Measurements from ENCODE around the gene BTBD9. TPM values are rescaled to one million over a fixed set of nuclear protein-coding genes. Genes with fewer than 3 reads are reported as not detected.

BTBD9 gene
- total and polyA plus RNA-seq, 9 of the 15 experiments (the other 6 are each of a cell fraction or from before 2014, with no cell fraction given), result 0.08 to 1.6 (median 0.58) TPM

DNA sequence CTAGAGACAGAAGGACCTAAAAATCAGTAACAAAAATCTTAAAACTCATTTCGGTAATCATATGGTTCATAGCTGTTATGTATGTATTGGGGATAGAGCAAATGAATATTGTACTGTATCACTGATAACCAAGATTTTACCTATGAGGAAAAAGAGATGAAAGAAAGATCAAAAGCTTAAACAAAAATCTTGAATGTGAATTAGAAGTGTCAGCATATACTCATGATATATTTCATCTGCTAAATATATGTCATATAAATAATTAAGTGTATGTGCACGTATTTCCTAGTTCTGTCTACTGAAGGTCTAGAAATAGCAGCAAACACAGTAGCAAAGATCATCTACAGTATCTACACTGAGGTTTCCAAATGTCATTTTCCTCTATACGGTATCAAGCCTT, 299.8 kb downstream of the BTBD9 start:
- no peaks in the 10 kb centered on the region for H3K36me3 ChIP-seq (ENCODE audit: control insufficient read depth, insufficient read depth, low read length)
- H3K4me3 ChIP-seq, result no peak overlapping the region
- CTCF ChIA-PET (ENCODE audit: low intra/inter-chr PET ratio), result no interaction called here
- H4K20me1 ChIP-seq (replicated peaks; ENCODE audit: control insufficient read depth, insufficient read depth, low read length), result no peaks in the 10 kb centered on the region
- 1% methylated on average over 3 of the region's 3 CpGs for WGBS (ENCODE audit: insufficient coverage, low coverage, missing lambda C conversion rate)
- no peaks in the 10 kb centered on the region; a peak in 2 of 5 replicates for H3K27me3 ChIP-seq (ENCODE audit: control insufficient read depth in 2 of 2, insufficient read depth in 2 of 2, low read length in 2 of 2)
- H3K79me2 ChIP-seq (ENCODE audit: control insufficient read depth, insufficient read depth, low read length), result no peaks in the 10 kb centered on the region
- FAIRE-seq (no peak), DNase-seq (ENCODE audit: extremely low read depth in 1 of 4, low spot score in 3 of 4) (no peak), ATAC-seq (no peak)
- POLR2A ChIA-PET, result no interaction called here
- in situ Hi-C loops (cut with MboI) (no loop called here), intact Hi-C loops (cut with micrococcal nuclease) (no loop called here)
- no TSS peak for BruUV-seq (replicated peaks)
- no peak overlapping the region for H2AFZ ChIP-seq (ENCODE audit: low read depth, low read length)
- TF ChIP-seq KHSRP (IDR thresholded peaks at IDR 0.05), result no peak
- peak; percentile 73 for TF ChIP-seq ZNF316 (IDR thresholded peaks at IDR 0.05)
- H3K9me1 ChIP-seq (ENCODE audit: control insufficient read depth, insufficient read depth, low read length), result no peaks in the 10 kb centered on the region
- H3K4me1 ChIP-seq (replicated peaks in 1 of 2; ENCODE audit: control insufficient read depth in 2 of 2, insufficient read depth in 2 of 2, low read length in 2 of 2), result no peaks in the 10 kb centered on the region
- H3K27ac ChIP-seq (ENCODE audit: extremely low read depth, low read depth, low read length), result no peak overlapping the region
- no peak overlapping the region for H3K4me2 ChIP-seq (ENCODE audit: insufficient read depth, low read length)
- no peak overlapping the region for H3K9ac ChIP-seq (ENCODE audit: insufficient read depth in 1 of 2, low read depth in 2 of 2, low read length in 2 of 2)
- no peaks in the 10 kb centered on the region for H3K9me3 ChIP-seq (replicated peaks; ENCODE audit: control insufficient read depth, insufficient read depth, low read depth, low read length)

DNA sequence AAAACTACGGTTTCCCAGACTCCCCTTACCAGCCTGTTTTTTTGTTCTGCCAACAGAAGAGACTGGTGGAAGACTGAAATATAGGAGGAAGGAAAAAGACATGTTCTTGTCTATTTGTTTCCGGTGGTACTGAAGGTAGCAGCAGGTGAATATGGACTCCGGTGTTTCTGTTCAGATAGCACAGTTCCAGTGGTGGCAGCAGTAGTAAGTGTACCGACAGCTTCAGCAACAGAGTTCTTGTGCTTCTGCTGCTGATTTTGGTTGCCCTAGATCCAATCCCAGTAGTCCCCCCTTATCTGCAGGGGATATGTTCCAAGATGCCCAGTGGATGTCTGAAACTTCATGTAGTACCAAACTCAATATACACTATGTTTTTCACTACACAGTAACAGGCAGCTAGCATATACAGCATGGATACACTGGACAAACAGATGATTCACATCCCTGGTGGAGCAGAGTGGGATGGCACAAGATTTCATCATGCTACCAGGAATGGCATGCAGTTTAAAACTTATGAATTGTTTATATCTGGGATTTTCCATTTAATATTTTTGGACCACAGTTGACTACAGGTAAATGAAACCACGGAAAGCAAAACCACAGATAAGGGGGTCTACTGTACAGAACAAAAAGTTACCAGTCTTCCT, 301.8 kb downstream of the BTBD9 start:
- no peaks in the 10 kb centered on the region for H3K9me1 ChIP-seq (ENCODE audit: control insufficient read depth, insufficient read depth, low read length)
- no peak overlapping the region for H2AFZ ChIP-seq (ENCODE audit: low read depth, low read length)
- FAIRE-seq (no peak), DNase-seq (ENCODE audit: extremely low read depth in 1 of 4, low spot score in 3 of 4) (no peak), ATAC-seq (peak; percentile 57; the same call in 2 of the 3 replicates)
- ChIA-PET POLR2A (interaction anchor here (0.7 kb wide), 1 partner anchor 509 kb away, joined by 3 read pairs; no protein-coding TSS in a partner anchor), CTCF (ENCODE audit: low intra/inter-chr PET ratio) (no interaction called here)
- no peak overlapping the region for H3K9ac ChIP-seq (ENCODE audit: insufficient read depth in 1 of 2, low read depth in 2 of 2, low read length in 2 of 2)
- in situ Hi-C loops (cut with MboI), result no loop called here
- no TSS peak for BruUV-seq (replicated peaks)
- no peak overlapping the region for H3K27ac ChIP-seq (ENCODE audit: extremely low read depth, low read depth, low read length)
- no peaks in the 10 kb centered on the region for H3K4me1 ChIP-seq (replicated peaks in 1 of 2; ENCODE audit: control insufficient read depth in 2 of 2, insufficient read depth in 2 of 2, low read length in 2 of 2)
- no peaks in the 10 kb centered on the region; a peak in 2 of 5 replicates for H3K27me3 ChIP-seq (ENCODE audit: control insufficient read depth in 2 of 2, insufficient read depth in 2 of 2, low read length in 2 of 2)
- no peaks in the 10 kb centered on the region for H3K79me2 ChIP-seq (ENCODE audit: control insufficient read depth, insufficient read depth, low read length)
- WGBS (ENCODE audit: insufficient coverage, low coverage, missing lambda C conversion rate), result 2% methylated on average over 5 of the region's 5 CpGs
- H3K9me3 ChIP-seq (replicated peaks; ENCODE audit: control insufficient read depth, insufficient read depth, low read depth, low read length), result no peaks in the 10 kb centered on the region
- intact Hi-C loops (cut with micrococcal nuclease), result no loop called here
- no peak overlapping the region for H3K4me2 ChIP-seq (ENCODE audit: insufficient read depth, low read length)
- no peak overlapping the region for H3K4me3 ChIP-seq
- H3K36me3 ChIP-seq (ENCODE audit: control insufficient read depth, insufficient read depth, low read length), result no peaks in the 10 kb centered on the region
- no peaks in the 10 kb centered on the region for H4K20me1 ChIP-seq (replicated peaks; ENCODE audit: control insufficient read depth, insufficient read depth, low read length)
- TF ChIP-seq MYNN (IDR thresholded peaks at IDR 0.05), result no peak
- no peak for TF ChIP-seq MYNN (CRISPR knock-in tag; IDR thresholded peaks at IDR 0.05)
- no peak for TF ChIP-seq CHD2 (IDR thresholded peaks at IDR 0.05; ENCODE audit: low read depth, low read length)
- no peak for TF ChIP-seq RAD21 (CRISPR knock-in tag; conservative IDR thresholded peaks at IDR 0.05 in 1 of 2, IDR thresholded peaks at IDR 0.05 in 1 of 2)
- TF ChIP-seq, protein P1, sequence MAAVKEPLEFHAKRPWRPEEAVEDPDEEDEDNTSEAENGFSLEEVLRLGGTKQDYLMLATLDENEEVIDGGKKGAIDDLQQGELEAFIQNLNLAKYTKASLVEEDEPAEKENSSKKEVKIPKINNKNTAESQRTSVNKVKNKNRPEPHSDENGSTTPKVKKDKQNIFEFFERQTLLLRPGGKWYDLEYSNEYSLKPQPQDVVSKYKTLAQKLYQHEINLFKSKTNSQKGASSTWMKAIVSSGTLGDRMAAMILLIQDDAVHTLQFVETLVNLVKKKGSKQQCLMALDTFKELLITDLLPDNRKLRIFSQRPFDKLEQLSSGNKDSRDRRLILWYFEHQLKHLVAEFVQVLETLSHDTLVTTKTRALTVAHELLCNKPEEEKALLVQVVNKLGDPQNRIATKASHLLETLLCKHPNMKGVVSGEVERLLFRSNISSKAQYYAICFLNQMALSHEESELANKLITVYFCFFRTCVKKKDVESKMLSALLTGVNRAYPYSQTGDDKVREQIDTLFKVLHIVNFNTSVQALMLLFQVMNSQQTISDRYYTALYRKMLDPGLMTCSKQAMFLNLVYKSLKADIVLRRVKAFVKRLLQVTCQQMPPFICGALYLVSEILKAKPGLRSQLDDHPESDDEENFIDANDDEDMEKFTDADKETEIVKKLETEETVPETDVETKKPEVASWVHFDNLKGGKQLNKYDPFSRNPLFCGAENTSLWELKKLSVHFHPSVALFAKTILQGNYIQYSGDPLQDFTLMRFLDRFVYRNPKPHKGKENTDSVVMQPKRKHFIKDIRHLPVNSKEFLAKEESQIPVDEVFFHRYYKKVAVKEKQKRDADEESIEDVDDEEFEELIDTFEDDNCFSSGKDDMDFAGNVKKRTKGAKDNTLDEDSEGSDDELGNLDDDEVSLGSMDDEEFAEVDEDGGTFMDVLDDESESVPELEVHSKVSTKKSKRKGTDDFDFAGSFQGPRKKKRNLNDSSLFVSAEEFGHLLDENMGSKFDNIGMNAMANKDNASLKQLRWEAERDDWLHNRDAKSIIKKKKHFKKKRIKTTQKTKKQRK (IDR thresholded peaks at IDR 0.05; ENCODE audit: borderline replicate concordance, low read depth, low read length), result no peak
- TF ChIP-seq ARNT (IDR thresholded peaks at IDR 0.05), result no peak
- TF ChIP-seq ZNF785 (CRISPR knock-in tag; IDR thresholded peaks at IDR 0.05), result no peak
- no peak for TF ChIP-seq NFIC (IDR thresholded peaks at IDR 0.05)
- no peak for TF ChIP-seq TAF9B (IDR thresholded peaks at IDR 0.05; ENCODE audit: partially characterized antibody)
- no peak for TF ChIP-seq TCFL5 (CRISPR knock-in tag; conservative IDR thresholded peaks at IDR 0.05)
- TF ChIP-seq, protein P2, sequence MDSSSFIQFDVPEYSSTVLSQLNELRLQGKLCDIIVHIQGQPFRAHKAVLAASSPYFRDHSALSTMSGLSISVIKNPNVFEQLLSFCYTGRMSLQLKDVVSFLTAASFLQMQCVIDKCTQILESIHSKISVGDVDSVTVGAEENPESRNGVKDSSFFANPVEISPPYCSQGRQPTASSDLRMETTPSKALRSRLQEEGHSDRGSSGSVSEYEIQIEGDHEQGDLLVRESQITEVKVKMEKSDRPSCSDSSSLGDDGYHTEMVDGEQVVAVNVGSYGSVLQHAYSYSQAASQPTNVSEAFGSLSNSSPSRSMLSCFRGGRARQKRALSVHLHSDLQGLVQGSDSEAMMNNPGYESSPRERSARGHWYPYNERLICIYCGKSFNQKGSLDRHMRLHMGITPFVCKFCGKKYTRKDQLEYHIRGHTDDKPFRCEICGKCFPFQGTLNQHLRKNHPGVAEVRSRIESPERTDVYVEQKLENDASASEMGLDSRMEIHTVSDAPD (CRISPR knock-in tag; IDR thresholded peaks at IDR 0.05), result no peak
